ENCODE measurements around the gene DNAJC19.

The DNAJC19 gene

DNA sequence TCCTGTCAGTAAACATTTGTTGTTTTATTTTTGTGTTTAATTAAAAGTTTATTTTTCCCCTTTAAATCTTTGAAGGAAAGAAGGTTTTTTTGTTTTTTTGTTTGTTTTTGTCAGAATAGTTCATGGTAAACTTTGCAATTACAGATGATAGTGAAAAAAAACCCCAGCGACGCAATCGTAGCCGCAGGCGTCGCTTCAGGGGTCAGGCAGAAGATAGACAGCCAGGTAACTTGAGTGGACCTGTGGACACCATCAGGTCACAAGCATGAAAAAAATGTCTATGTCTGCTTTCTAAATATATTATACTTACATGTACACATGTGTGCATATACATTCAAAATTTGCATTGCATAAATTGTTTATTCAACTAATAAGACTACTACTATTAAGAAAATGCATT, 18.6 kb downstream of the DNAJC19 start:
- no peak for DNase-seq
- ChIA-PET CTCF (interaction anchor here (0.9 to 1.5 kb wide), 2 partner anchors 10 to 21 kb away, joined by 3 to 4 read pairs; no protein-coding TSS in a partner anchor), POLR2A (no interaction called here)
- no peaks in the 10 kb centered on the region for H3K4me1 ChIP-seq (ENCODE audit: control extremely low read depth in 1 of 4, control insufficient read depth in 4 of 4, insufficient read depth in 4 of 4, low read length in 3 of 4)
- WGBS (ENCODE audit: insufficient coverage) = 98% methylated on average over 6 of the region's 6 CpGs
- peaks cover 17 to 71% (median 44%) of the 10 kb centered on the region in 4 experiments for H3K36me3 ChIP-seq (ENCODE audit: control insufficient read depth in 4 of 4, insufficient read depth in 4 of 4, low read length in 3 of 4)
- H3K27ac ChIP-seq (ENCODE audit: insufficient read depth in 1 of 2, low read depth in 1 of 2, low read length in 2 of 2, poor library complexity in 1 of 2, severe bottlenecking in 2 of 2) = no peak overlapping the region
- no peak overlapping the region for H3K4me3 ChIP-seq (ENCODE audit: control insufficient read depth in 1 of 7, extremely low read depth in 1 of 7, insufficient read depth in 4 of 7, low read depth in 2 of 7, low read length in 6 of 7)
- H3K9me3 ChIP-seq (ENCODE audit: control extremely low read depth in 1 of 5, control insufficient read depth in 4 of 5, insufficient read depth in 2 of 5, low read depth in 1 of 5, low read length in 4 of 5) = no peaks in the 10 kb centered on the region
- H3K27me3 ChIP-seq (replicated peaks in 2 of 5; ENCODE audit: control insufficient read depth in 4 of 5, insufficient read depth in 5 of 5, low read length in 4 of 5) = no peaks in the 10 kb centered on the region

DNA sequence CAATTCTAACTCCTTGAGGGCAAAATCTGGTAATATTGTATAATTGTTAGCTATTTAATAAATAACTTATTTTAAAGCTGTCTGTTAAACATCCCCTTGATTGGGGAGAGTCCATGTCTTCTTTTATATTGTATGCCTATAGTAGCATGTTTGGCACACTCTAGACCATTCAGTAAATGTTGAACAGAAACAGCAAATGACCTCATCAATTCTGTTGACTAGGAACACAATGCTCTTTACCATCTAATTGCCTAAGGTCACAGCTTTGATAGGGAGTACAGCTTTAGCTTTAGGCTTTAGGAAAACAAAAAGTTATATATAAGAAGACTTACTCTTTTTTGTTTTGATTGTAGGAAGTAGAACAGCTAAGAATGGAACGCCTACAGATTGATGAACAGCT, 27.0 kb downstream of the DNAJC19 start:
- no peaks in the 10 kb centered on the region for H3K4me1 ChIP-seq (ENCODE audit: control extremely low read depth in 1 of 4, control insufficient read depth in 4 of 4, insufficient read depth in 4 of 4, low read length in 3 of 4)
- H3K4me3 ChIP-seq (ENCODE audit: control insufficient read depth in 1 of 7, extremely low read depth in 1 of 7, insufficient read depth in 4 of 7, low read depth in 2 of 7, low read length in 6 of 7) = no peak overlapping the region
- H3K27me3 ChIP-seq (replicated peaks in 2 of 5; ENCODE audit: control insufficient read depth in 4 of 5, insufficient read depth in 5 of 5, low read length in 4 of 5) = no peaks in the 10 kb centered on the region
- H3K27ac ChIP-seq (ENCODE audit: insufficient read depth in 1 of 2, low read depth in 1 of 2, low read length in 2 of 2, poor library complexity in 1 of 2, severe bottlenecking in 2 of 2) = no peak overlapping the region
- DNase-seq = no peak
- peaks cover 17 to 74% (median 48%) of the 10 kb centered on the region in 4 experiments for H3K36me3 ChIP-seq (ENCODE audit: control insufficient read depth in 4 of 4, insufficient read depth in 4 of 4, low read length in 3 of 4)
- WGBS (ENCODE audit: insufficient coverage) = 88% methylated on average over 1 of the region's 1 CpG
- no peaks in the 10 kb centered on the region for H3K9me3 ChIP-seq (ENCODE audit: control extremely low read depth in 1 of 5, control insufficient read depth in 4 of 5, insufficient read depth in 2 of 5, low read depth in 1 of 5, low read length in 4 of 5)
- ChIA-PET POLR2A (no interaction called here), CTCF (interaction anchor here (0.9 kb wide), 1 partner anchor 11 kb away, joined by 4 read pairs; no protein-coding TSS in a partner anchor)

DNA sequence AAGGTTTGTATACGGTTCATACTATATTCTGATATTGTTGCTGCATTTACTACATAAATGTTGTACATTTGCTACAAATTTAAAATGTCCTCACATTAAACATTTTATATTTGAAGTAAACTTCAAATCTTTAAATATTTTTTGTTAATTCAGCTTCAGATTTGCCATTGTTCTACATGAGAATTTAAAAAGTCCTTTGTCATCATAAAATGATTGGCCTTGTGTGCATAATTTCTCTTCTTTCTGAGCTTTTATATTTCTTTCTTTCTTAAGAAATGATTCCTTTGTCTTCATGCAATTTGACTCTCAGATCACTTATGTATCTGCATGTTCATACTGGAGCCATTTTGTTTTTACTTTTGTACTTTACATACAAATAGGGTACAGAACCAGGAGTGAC, 28.0 kb downstream of the DNAJC19 start:
- Histone ChIP-seq H3K4me1 (ENCODE audit: control extremely low read depth in 1 of 4, control insufficient read depth in 4 of 4, insufficient read depth in 4 of 4, low read length in 3 of 4) (no peaks in the 10 kb centered on the region), H3K27ac (ENCODE audit: insufficient read depth in 1 of 2, low read depth in 1 of 2, low read length in 2 of 2, poor library complexity in 1 of 2, severe bottlenecking in 2 of 2) (no peak overlapping the region), H3K27me3 (replicated peaks in 2 of 5; ENCODE audit: control insufficient read depth in 4 of 5, insufficient read depth in 5 of 5, low read length in 4 of 5) (no peaks in the 10 kb centered on the region), H3K9me3 (ENCODE audit: control extremely low read depth in 1 of 5, control insufficient read depth in 4 of 5, insufficient read depth in 2 of 5, low read depth in 1 of 5, low read length in 4 of 5) (no peaks in the 10 kb centered on the region), H3K36me3 (ENCODE audit: control insufficient read depth in 4 of 4, insufficient read depth in 4 of 4, low read length in 3 of 4) (peaks cover 20 to 75% (median 51%) of the 10 kb centered on the region in 4 experiments), H3K4me3 (ENCODE audit: control insufficient read depth in 1 of 7, extremely low read depth in 1 of 7, insufficient read depth in 4 of 7, low read depth in 2 of 7, low read length in 6 of 7) (no peak overlapping the region)
- ChIA-PET CTCF (interaction anchor here (1.1 to 1.8 kb wide), 3 partner anchors 9 to 50 kb away, joined by 3 to 4 read pairs (median 3); no protein-coding TSS in a partner anchor), POLR2A (no interaction called here)
- DNase-seq = no peak
- no CpG with 5 or more reads among the region's 1 CpG for WGBS (ENCODE audit: insufficient coverage)

DNA sequence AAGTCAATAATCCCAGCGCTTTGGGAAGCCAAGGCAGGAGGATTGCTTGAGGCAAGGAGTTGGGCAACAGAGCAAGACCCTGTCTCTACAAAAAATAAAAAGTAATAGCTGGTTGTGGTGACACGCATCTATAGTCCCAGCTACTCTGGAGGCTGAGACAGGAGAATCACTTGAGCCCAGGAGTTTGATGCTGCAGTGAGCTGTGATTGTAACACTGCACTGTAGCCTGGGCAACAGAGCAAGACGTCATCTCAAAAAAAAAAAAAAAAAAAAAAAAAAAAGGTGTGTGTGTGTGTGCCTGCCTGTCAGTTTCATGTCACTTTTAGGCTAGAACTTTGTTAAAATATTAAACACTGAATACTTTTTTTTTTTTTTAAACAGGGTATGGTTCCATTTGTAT, 28.4 kb downstream of the DNAJC19 start:
- Histone ChIP-seq H3K4me1 (ENCODE audit: control extremely low read depth in 1 of 4, control insufficient read depth in 4 of 4, insufficient read depth in 4 of 4, low read length in 3 of 4) (no peaks in the 10 kb centered on the region), H3K27ac (ENCODE audit: insufficient read depth in 1 of 2, low read depth in 1 of 2, low read length in 2 of 2, poor library complexity in 1 of 2, severe bottlenecking in 2 of 2) (no peak overlapping the region), H3K36me3 (ENCODE audit: control insufficient read depth in 4 of 4, insufficient read depth in 4 of 4, low read length in 3 of 4) (peaks cover 24 to 78% (median 52%) of the 10 kb centered on the region in 4 experiments), H3K27me3 (replicated peaks in 2 of 5; ENCODE audit: control insufficient read depth in 4 of 5, insufficient read depth in 5 of 5, low read length in 4 of 5) (no peaks in the 10 kb centered on the region), H3K4me3 (ENCODE audit: control insufficient read depth in 1 of 7, extremely low read depth in 1 of 7, insufficient read depth in 4 of 7, low read depth in 2 of 7, low read length in 6 of 7) (no peak overlapping the region), H3K9me3 (ENCODE audit: control extremely low read depth in 1 of 5, control insufficient read depth in 4 of 5, insufficient read depth in 2 of 5, low read depth in 1 of 5, low read length in 4 of 5) (no peaks in the 10 kb centered on the region)
- ChIA-PET CTCF (interaction anchor here (1.1 to 1.8 kb wide), 3 partner anchors 9 to 49 kb away, joined by 3 to 4 read pairs (median 3); no protein-coding TSS in a partner anchor), POLR2A (no interaction called here)
- peak in 1 of 3 donors; percentile 2 for DNase-seq
- 100% methylated on average over 1 of the region's 3 CpGs for WGBS (ENCODE audit: insufficient coverage)

DNA sequence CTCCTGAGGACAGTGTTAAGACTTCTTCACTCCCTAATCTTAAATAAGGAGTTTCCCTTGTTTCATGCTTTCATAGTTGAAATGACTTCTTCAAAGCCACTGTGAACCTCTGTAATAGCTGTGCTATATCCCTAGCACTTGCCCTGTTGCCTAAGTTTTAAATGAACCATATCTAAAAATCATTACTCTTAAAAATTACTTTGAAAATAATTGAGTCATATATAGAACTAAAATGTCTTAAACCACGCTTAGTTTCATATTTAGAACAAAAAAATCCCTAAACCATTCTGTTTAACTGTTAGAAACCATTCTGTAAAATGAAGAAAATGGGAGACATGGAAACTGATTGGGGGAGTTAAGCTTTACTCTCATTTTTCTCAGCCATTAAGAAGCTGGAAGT, 29.8 kb downstream of the DNAJC19 start:
- Histone ChIP-seq H3K27ac (ENCODE audit: insufficient read depth in 1 of 2, low read depth in 1 of 2, low read length in 2 of 2, poor library complexity in 1 of 2, severe bottlenecking in 2 of 2) (no peak overlapping the region), H3K9me3 (ENCODE audit: control extremely low read depth in 1 of 5, control insufficient read depth in 4 of 5, insufficient read depth in 2 of 5, low read depth in 1 of 5, low read length in 4 of 5) (no peaks in the 10 kb centered on the region), H3K36me3 (ENCODE audit: control insufficient read depth in 4 of 4, insufficient read depth in 4 of 4, low read length in 3 of 4) (peaks cover 26 to 81% (median 52%) of the 10 kb centered on the region in 4 experiments), H3K4me3 (ENCODE audit: control insufficient read depth in 1 of 7, extremely low read depth in 1 of 7, insufficient read depth in 4 of 7, low read depth in 2 of 7, low read length in 6 of 7) (no peak overlapping the region), H3K27me3 (replicated peaks in 2 of 5; ENCODE audit: control insufficient read depth in 4 of 5, insufficient read depth in 5 of 5, low read length in 4 of 5) (no peaks in the 10 kb centered on the region), H3K4me1 (ENCODE audit: control extremely low read depth in 1 of 4, control insufficient read depth in 4 of 4, insufficient read depth in 4 of 4, low read length in 3 of 4) (no peaks in the 10 kb centered on the region)
- POLR2A ChIA-PET = no interaction called here
- no peak for DNase-seq
- CTCF ChIA-PET = no interaction called here
- WGBS (ENCODE audit: insufficient coverage) = no CpG with 5 or more reads among the region's 1 CpG

DNA sequence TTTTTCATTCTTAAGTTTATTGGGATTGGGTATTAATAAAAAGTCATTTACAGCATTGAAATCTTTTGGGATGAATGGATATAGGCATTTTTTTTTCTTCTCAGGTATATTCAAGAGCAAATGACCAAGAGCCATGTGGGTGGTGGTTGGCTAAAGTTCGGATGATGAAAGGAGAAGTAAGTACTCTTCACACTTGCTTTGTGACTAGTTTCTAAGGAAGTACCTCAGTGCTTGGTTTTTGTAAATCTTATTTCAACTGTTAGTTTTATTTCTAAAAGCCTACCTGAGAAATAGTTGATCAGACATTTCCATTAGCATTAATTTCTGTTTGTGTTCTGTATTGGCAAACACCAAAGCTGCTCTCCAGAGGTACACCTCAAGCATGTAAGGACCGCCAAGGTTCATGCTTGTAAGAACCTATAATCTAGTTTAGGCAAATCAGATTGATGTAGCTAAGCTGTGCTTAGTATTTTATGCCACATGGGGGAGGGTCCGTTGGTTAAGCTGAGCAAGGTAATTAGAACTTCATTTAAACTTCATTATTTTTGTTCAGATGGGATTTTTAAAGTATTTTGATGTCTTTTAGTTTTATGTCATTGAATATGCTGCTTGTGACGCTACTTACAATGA, 41.7 kb downstream of the DNAJC19 start:
- ChIA-PET POLR2A (no interaction called here), CTCF (no interaction called here)
- Histone ChIP-seq H3K4me3 (ENCODE audit: control insufficient read depth in 1 of 7, extremely low read depth in 1 of 7, insufficient read depth in 4 of 7, low read depth in 2 of 7, low read length in 6 of 7) (no peak overlapping the region), H3K9me3 (ENCODE audit: control extremely low read depth in 1 of 5, control insufficient read depth in 4 of 5, insufficient read depth in 2 of 5, low read depth in 1 of 5, low read length in 4 of 5) (no peaks in the 10 kb centered on the region), H3K36me3 (ENCODE audit: control insufficient read depth in 4 of 4, insufficient read depth in 4 of 4, low read length in 3 of 4) (peaks cover 17 to 62% (median 45%) of the 10 kb centered on the region in 4 experiments), H3K27me3 (replicated peaks in 2 of 5; ENCODE audit: control insufficient read depth in 4 of 5, insufficient read depth in 5 of 5, low read length in 4 of 5) (no peaks in the 10 kb centered on the region), H3K27ac (ENCODE audit: insufficient read depth in 1 of 2, low read depth in 1 of 2, low read length in 2 of 2, poor library complexity in 1 of 2, severe bottlenecking in 2 of 2) (no peak overlapping the region), H3K4me1 (ENCODE audit: control extremely low read depth in 1 of 4, control insufficient read depth in 4 of 4, insufficient read depth in 4 of 4, low read length in 3 of 4) (no peaks in the 10 kb centered on the region)
- 80% methylated on average over 1 of the region's 4 CpGs for WGBS (ENCODE audit: insufficient coverage)
- DNase-seq = no peak

DNA sequence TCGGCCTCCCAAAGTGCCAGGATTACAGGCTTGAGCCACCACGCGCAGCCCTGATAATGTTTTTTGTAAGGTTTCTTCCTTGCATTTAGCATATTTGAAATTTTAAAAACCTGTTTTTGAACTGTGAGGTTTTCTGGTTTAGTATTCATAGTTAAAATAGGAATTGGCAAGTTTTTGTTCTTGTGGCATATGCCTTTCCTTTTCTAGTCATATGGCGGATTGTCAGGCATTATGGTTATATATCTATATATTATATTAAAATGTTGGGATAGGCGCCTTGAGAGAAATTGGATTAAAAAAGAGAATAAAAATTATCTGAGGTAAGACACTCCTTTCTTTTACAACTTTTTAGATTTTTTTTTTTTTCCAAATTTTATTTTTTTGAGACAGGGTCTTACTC, 48.7 kb downstream of the DNAJC19 start:
- no peaks in the 10 kb centered on the region for H3K4me1 ChIP-seq (ENCODE audit: control extremely low read depth in 1 of 4, control insufficient read depth in 4 of 4, insufficient read depth in 4 of 4, low read length in 3 of 4)
- H3K27ac ChIP-seq (ENCODE audit: insufficient read depth in 1 of 2, low read depth in 1 of 2, low read length in 2 of 2, poor library complexity in 1 of 2, severe bottlenecking in 2 of 2) = no peak overlapping the region
- no peaks in the 10 kb centered on the region for H3K27me3 ChIP-seq (replicated peaks in 2 of 5; ENCODE audit: control insufficient read depth in 4 of 5, insufficient read depth in 5 of 5, low read length in 4 of 5)
- DNase-seq = no peak
- ChIA-PET POLR2A (no interaction called here), CTCF (interaction anchor here (1.3 kb wide), 1 partner anchor 11 kb away, joined by 3 read pairs; no protein-coding TSS in a partner anchor)
- H3K4me3 ChIP-seq (ENCODE audit: control insufficient read depth in 1 of 7, extremely low read depth in 1 of 7, insufficient read depth in 4 of 7, low read depth in 2 of 7, low read length in 6 of 7) = no peak overlapping the region
- H3K36me3 ChIP-seq (ENCODE audit: control insufficient read depth in 4 of 4, insufficient read depth in 4 of 4, low read length in 3 of 4) = peaks cover 17 to 41% (median 34%) of the 10 kb centered on the region in 4 experiments
- H3K9me3 ChIP-seq (ENCODE audit: control extremely low read depth in 1 of 5, control insufficient read depth in 4 of 5, insufficient read depth in 2 of 5, low read depth in 1 of 5, low read length in 4 of 5) = no peaks in the 10 kb centered on the region
- WGBS (ENCODE audit: insufficient coverage) = 100% methylated on average over 3 of the region's 5 CpGs

Data from common myeloid progenitor, CD34-positive (primary cell).